Stimulated activated naive CD8-positive, alpha-beta T cell treated with anti-CD3 and anti-CD28 coated beads, Interleukin-15, Interleukin-2, amounts not matched to agents 100 ng/mL and 50 ng/mL, for 24 hours (primary cell): ENCODE measurements around the gene COL6A3.

Experiments used
- H3K27ac Mint-ChIP-seq: one replicate; pipeline ENCODE4 v1.8.0; 2021; ENCODE audit warnings: mild to moderate bottlenecking, mixed read lengths
- H3K27me3 Mint-ChIP-seq: one replicate; pipeline ENCODE4 v1.8.0; 2021; ENCODE audit warnings: mixed read lengths
- H3K36me3 Mint-ChIP-seq: one replicate; pipeline ENCODE4 v1.8.0; 2021; ENCODE audit warnings: low read depth, mixed read lengths
- H3K4me1 Mint-ChIP-seq: one replicate; pipeline ENCODE4 v1.8.0; 2021; ENCODE audit warnings: low read depth, mixed read lengths
- H3K4me3 Mint-ChIP-seq: one replicate; pipeline ENCODE4 v1.8.0; 2021; ENCODE audit warnings: mild to moderate bottlenecking, mixed read lengths
- H3K9me3 Mint-ChIP-seq: one replicate; pipeline ENCODE4 v1.8.0; 2021; ENCODE audit warnings: mixed read lengths

COL6A3 gene

GRCh38 chr2:237390235-237390634, 23.7 kb downstream of the COL6A3 start:
- Mint-ChIP-seq H3K36me3 (peaks cover 11% of the 10 kb centered on the region), H3K27me3 (no peaks in the 10 kb centered on the region), H3K4me1 (no peaks in the 10 kb centered on the region), H3K27ac (no peak overlapping the region), H3K4me3 (no peak overlapping the region), H3K9me3 (no peaks in the 10 kb centered on the region)

GRCh38 chr2:237389831-237390230, 24.1 kb downstream of the COL6A3 start:
- no peaks in the 10 kb centered on the region for H3K9me3 Mint-ChIP-seq
- H3K4me3 Mint-ChIP-seq: no peak overlapping the region
- H3K27me3 Mint-ChIP-seq: no peaks in the 10 kb centered on the region
- no peak overlapping the region for H3K27ac Mint-ChIP-seq
- no peaks in the 10 kb centered on the region for H3K4me1 Mint-ChIP-seq
- H3K36me3 Mint-ChIP-seq: peaks cover 7% of the 10 kb centered on the region

- no peaks in the 10 kb centered on the region for H3K27me3 Mint-ChIP-seq
- H3K4me1 Mint-ChIP-seq: no peaks in the 10 kb centered on the region
- no peak overlapping the region for H3K4me3 Mint-ChIP-seq
- H3K9me3 Mint-ChIP-seq: no peaks in the 10 kb centered on the region
- H3K36me3 Mint-ChIP-seq: peaks cover under 1% of the 10 kb centered on the region
- H3K27ac Mint-ChIP-seq: no peak overlapping the region
Observed at GRCh38 chr2:237388036-237388435, 25.9 kb downstream of the COL6A3 start.

GRCh38 chr2:237384672-237385020, 29.3 kb downstream of the COL6A3 start:
- Mint-ChIP-seq H3K27me3 (no peaks in the 10 kb centered on the region), H3K27ac (no peak overlapping the region), H3K4me1 (no peaks in the 10 kb centered on the region), H3K9me3 (no peaks in the 10 kb centered on the region), H3K4me3 (no peak overlapping the region), H3K36me3 (no peaks in the 10 kb centered on the region)

- H3K4me3 Mint-ChIP-seq: no peak overlapping the region
- no peaks in the 10 kb centered on the region for H3K4me1 Mint-ChIP-seq
- no peaks in the 10 kb centered on the region for H3K27me3 Mint-ChIP-seq
- H3K36me3 Mint-ChIP-seq: no peaks in the 10 kb centered on the region
- no peaks in the 10 kb centered on the region for H3K9me3 Mint-ChIP-seq
- no peak overlapping the region for H3K27ac Mint-ChIP-seq
Observed at GRCh38 chr2:237383991-237384671, 29.8 kb downstream of the COL6A3 start.

GRCh38 chr2:237380768-237381167, 33.2 kb downstream of the COL6A3 start:
- Mint-ChIP-seq H3K27ac (no peak overlapping the region), H3K9me3 (no peaks in the 10 kb centered on the region), H3K36me3 (no peaks in the 10 kb centered on the region), H3K4me1 (no peaks in the 10 kb centered on the region), H3K4me3 (no peak overlapping the region), H3K27me3 (no peaks in the 10 kb centered on the region)

GRCh38 chr2:237379636-237380035, 34.3 kb downstream of the COL6A3 start:
- H3K4me1 Mint-ChIP-seq: no peaks in the 10 kb centered on the region
- H3K36me3 Mint-ChIP-seq: no peaks in the 10 kb centered on the region
- H3K4me3 Mint-ChIP-seq: no peak overlapping the region
- H3K27ac Mint-ChIP-seq: no peak overlapping the region
- H3K9me3 Mint-ChIP-seq: no peaks in the 10 kb centered on the region
- H3K27me3 Mint-ChIP-seq: no peaks in the 10 kb centered on the region

- Mint-ChIP-seq H3K36me3 (no peaks in the 10 kb centered on the region), H3K27ac (no peak overlapping the region), H3K4me1 (no peaks in the 10 kb centered on the region), H3K9me3 (no peaks in the 10 kb centered on the region), H3K27me3 (no peaks in the 10 kb centered on the region), H3K4me3 (no peak overlapping the region)
Observed at GRCh38 chr2:237378650-237379049, 35.3 kb downstream of the COL6A3 start.

GRCh38 chr2:237374284-237375060, 39.5 kb downstream of the COL6A3 start:
- Mint-ChIP-seq H3K9me3 (no peaks in the 10 kb centered on the region), H3K27ac (no peak overlapping the region), H3K36me3 (no peaks in the 10 kb centered on the region), H3K4me3 (no peak overlapping the region), H3K4me1 (no peaks in the 10 kb centered on the region), H3K27me3 (no peaks in the 10 kb centered on the region)

- no peak overlapping the region for H3K27ac Mint-ChIP-seq
- no peaks in the 10 kb centered on the region for H3K4me1 Mint-ChIP-seq
- H3K9me3 Mint-ChIP-seq: no peaks in the 10 kb centered on the region
- H3K4me3 Mint-ChIP-seq: no peak overlapping the region
- peaks cover 2% of the 10 kb centered on the region for H3K36me3 Mint-ChIP-seq
- H3K27me3 Mint-ChIP-seq: no peaks in the 10 kb centered on the region
Observed at GRCh38 chr2:237371856-237372255, 42.1 kb downstream of the COL6A3 start.

- no peak overlapping the region for H3K4me3 Mint-ChIP-seq
- H3K27ac Mint-ChIP-seq: no peak overlapping the region
- no peaks in the 10 kb centered on the region for H3K27me3 Mint-ChIP-seq
- H3K36me3 Mint-ChIP-seq: peaks cover 24% of the 10 kb centered on the region
- H3K9me3 Mint-ChIP-seq: no peaks in the 10 kb centered on the region
- H3K4me1 Mint-ChIP-seq: no peaks in the 10 kb centered on the region
Observed at GRCh38 chr2:237365671-237366070, 48.3 kb downstream of the COL6A3 start.

- Mint-ChIP-seq H3K9me3 (no peaks in the 10 kb centered on the region), H3K27ac (no peak overlapping the region), H3K27me3 (no peaks in the 10 kb centered on the region), H3K4me3 (no peak overlapping the region), H3K4me1 (no peaks in the 10 kb centered on the region), H3K36me3 (peaks cover 24% of the 10 kb centered on the region)
Observed at GRCh38 chr2:237364655-237365054, 49.3 kb downstream of the COL6A3 start.

GRCh38 chr2:237361194-237362004, 52.6 kb downstream of the COL6A3 start:
- Mint-ChIP-seq H3K27me3 (no peaks in the 10 kb centered on the region), H3K36me3 (peaks cover 17% of the 10 kb centered on the region), H3K4me3 (no peak overlapping the region)

GRCh38 chr2:237359894-237360780, 53.8 kb downstream of the COL6A3 start:
- Mint-ChIP-seq H3K36me3 (peaks cover 10% of the 10 kb centered on the region), H3K27ac (no peak overlapping the region), H3K27me3 (no peaks in the 10 kb centered on the region), H3K4me1 (no peaks in the 10 kb centered on the region), H3K9me3 (no peaks in the 10 kb centered on the region), H3K4me3 (no peak overlapping the region)

More at GRCh38 chr2:237361194-237362004, 52.6 kb downstream of the COL6A3 start:
- Mint-ChIP-seq H3K4me1 (no peaks in the 10 kb centered on the region), H3K9me3 (no peaks in the 10 kb centered on the region), H3K27ac (no peak overlapping the region)
